ENCODE measurements around the gene C22orf39.
A peak's percentile ranks its signal among the peaks of the same experiment; 100 is the strongest.

The C22orf39 gene

DNA sequence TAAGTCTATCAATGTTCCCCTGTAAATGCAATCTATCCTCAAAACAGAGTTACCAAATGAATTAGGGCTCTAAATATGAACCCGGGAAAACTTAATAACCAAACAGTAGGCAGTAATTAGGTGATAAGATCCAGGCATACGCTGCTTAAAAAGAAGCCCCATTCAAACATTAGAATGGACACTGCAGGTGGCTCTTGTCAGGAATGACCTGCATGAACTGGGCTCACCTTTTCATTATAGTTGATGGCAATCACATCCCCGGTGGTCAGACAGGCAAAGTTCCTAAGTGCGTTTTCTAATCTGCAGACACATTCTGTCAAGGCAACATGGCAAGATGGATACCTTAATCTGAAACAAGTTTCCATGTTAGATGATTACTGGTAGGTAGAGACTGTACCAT lies 17.5 kb upstream of the C22orf39 start:
- ATAC-seq = no peak
- Mint-ChIP-seq H3K9me3 (no peaks in the 10 kb centered on the region), H3K4me1 (peaks cover 10% of the 10 kb centered on the region), H3K27ac (peak overlapping the region; percentile 50), H3K36me3 (peaks cover 97% of the 10 kb centered on the region), H3K4me3 (no peak overlapping the region)
- no peak for DNase-seq (ENCODE audit: low spot score in 2 of 2)

DNA sequence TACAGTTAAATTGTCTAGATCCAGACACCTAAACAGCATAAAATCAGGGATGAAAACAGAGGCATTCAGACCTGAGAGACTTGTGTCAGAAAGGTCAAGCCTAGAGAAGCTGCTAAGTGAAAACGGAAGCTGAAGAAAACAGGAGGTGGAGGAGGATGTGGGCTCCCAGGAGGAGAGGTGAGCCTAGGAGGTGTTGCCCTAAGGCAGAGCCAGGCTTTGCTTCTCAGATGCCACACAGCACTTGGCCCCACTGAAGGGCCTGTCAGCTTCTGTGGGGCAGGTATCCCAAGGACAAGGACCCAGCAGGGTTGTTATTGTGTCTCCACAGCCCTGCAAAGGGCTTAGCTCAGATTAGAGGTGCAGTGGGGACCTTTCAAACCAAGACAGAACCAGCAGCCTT lies 17.0 kb upstream of the C22orf39 start:
- no peak for DNase-seq (ENCODE audit: low spot score in 2 of 2)
- ATAC-seq = no peak
- Mint-ChIP-seq H3K4me3 (no peak overlapping the region), H3K9me3 (no peaks in the 10 kb centered on the region), H3K36me3 (peaks cover 97% of the 10 kb centered on the region), H3K27ac (peak overlapping the region; percentile 50), H3K4me1 (peaks cover 10% of the 10 kb centered on the region)

DNA sequence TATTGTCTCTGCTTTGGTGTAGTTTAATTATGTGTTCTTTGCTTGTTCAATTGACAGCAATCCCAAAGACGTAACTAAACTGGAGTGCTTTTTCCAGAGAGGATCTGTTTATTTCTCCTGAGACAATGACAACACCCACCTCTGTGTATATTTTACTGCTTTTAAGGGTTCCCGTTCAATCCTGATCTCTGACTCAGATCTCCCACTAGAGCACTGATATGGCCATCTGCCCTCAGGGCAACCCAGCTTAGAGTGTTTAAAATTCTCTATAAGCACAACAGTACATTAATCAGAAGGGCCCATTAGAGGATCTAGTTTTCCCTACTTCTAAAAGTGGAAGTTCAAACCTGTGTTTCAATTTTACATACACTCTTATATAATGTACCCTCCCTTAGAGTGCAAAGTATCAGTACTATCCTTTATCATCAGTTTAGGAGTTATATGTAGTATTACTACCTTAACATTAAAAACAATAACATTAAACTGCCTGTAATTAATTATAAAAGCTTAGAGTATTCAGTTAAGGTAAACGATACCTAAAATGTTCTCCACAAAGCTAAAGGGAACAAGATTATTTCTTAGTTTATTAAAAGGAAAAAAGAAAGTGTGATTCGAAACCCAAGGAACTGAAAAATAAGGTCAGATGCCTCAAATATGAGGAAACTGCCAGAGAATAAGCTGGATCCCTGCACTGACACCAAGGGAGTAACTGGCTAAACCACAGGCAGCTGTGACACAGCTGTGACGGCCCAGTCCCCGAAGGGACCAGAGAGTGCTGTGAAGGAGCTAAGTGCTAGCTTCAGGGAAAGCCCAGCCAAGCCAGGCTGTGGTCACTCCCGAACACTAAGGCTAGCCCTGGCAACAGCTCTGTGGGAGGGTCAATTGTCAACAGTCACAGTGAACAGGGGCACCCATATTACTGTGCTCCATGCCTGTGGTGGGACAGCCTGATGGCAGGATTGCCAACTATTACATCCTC lies 16.3 kb upstream of the C22orf39 start:
- H3K4me1 Mint-ChIP-seq = peaks cover 4% of the 10 kb centered on the region

DNA sequence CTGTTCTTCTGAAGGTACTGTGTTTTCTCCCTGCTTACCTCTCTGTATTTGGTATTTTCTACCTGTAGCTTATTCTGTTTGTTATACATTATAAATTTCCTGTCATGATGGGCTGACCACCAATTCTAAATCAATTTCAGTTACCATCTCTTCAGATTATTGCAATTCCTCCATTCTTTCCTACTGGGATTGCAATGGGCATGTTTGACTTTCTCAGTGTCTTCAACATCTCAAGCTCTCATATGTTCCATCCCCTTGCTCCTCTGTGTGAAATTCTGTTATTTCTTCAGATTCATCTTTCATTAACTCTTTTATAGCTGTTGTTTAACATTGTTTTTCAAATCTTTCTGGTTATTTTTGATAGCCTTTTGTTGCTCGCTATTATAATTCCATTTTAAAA lies 15.5 kb upstream of the C22orf39 start:
- Mint-ChIP-seq H3K4me3 (no peak overlapping the region), H3K4me1 (peaks cover 4% of the 10 kb centered on the region), H3K36me3 (peaks cover 95% of the 10 kb centered on the region), H3K27ac (no peak overlapping the region), H3K9me3 (no peaks in the 10 kb centered on the region)
- ATAC-seq (no peak), DNase-seq (ENCODE audit: low spot score in 2 of 2) (no peak)

More for the DNA sequence above, 16.3 kb upstream of the C22orf39 start:
- no peak overlapping the region for H3K27ac Mint-ChIP-seq
- peaks cover 96% of the 10 kb centered on the region for H3K36me3 Mint-ChIP-seq
- no peak for DNase-seq (ENCODE audit: low spot score in 2 of 2)
- no peak for ATAC-seq
- no peak overlapping the region for H3K4me3 Mint-ChIP-seq
- H3K9me3 Mint-ChIP-seq = no peaks in the 10 kb centered on the region

DNA sequence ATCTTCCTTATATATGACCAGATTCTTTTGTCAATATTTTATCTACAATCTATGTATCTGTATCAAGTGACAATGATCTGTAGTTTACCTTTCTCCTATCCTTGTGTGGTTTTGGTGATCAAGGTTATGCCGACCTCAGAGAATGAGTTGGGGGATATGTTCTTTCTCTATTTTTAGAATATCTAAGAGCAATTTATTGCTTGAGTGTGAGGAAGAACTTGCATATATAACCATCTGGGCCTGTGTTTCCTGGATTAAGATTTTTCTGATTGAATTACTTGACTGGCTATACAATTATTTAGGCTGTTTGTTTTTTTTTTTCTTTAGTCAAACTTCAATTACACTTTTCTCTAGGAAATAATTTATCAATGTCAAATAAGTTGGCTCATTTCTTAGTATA lies 14.0 kb upstream of the C22orf39 start:
- Mint-ChIP-seq H3K27ac (peak overlapping the region; percentile 18), H3K9me3 (no peaks in the 10 kb centered on the region), H3K36me3 (peaks cover 95% of the 10 kb centered on the region), H3K4me1 (peaks cover 4% of the 10 kb centered on the region), H3K4me3 (no peak overlapping the region)
- no peak for ATAC-seq
- no peak for DNase-seq (ENCODE audit: low spot score in 2 of 2)

DNA sequence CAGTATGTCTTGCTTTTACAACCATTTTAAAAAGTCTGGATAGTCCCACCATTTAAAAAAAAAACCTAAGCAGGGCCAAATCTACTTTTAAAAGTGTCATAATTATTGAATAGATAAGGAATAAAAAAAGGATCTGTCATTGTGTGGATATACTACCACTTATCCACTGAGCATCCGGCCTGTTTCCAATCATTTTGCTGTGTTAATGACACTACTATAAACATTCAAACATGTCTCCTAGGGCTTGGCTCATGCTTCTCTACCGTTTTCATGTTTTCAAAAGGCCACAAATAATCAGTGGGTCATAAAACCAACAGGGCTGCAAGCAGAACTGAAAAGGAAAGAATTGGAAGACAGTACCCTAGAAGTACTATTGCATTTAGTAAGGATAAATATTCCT lies 12.5 kb upstream of the C22orf39 start:
- Mint-ChIP-seq H3K4me1 (no peaks in the 10 kb centered on the region), H3K4me3 (no peak overlapping the region), H3K9me3 (no peaks in the 10 kb centered on the region), H3K36me3 (peaks cover 95% of the 10 kb centered on the region), H3K27ac (no peak overlapping the region)
- no peak for DNase-seq (ENCODE audit: low spot score in 2 of 2)
- ATAC-seq = no peak

DNA sequence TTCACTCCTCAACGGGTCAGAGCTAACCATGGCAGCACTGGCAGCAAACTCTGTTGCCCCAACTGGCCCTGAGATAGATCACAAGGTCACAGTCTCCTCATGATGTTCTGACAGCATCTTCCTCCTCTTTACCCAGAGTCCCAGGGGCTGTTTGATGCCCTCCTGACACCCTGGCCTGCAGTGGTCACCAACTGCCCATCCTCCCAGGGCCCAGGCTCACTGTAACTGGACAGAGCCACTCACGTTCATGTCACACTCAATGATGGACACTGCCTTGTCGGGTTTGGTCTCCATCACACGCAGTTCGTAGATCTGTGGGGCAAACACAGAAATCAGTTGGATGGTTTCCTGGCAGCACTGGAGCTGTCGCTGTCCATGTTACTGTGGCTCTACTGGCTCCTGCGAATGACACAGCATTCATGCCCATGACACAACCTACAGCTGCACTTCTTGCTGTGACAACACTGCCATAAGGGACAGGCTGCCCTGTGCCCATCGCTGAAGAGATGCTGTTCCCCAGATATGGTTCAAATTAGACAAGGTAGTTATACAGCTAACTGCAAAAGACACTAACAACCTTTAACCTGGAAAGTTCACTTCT lies 10.4 kb upstream of the C22orf39 start:
- DNase-seq (ENCODE audit: low spot score in 2 of 2) (no peak), ATAC-seq (no peak)
- no peak overlapping the region for H3K4me3 Mint-ChIP-seq
- H3K36me3 Mint-ChIP-seq = peaks cover 97% of the 10 kb centered on the region
- no peaks in the 10 kb centered on the region for H3K9me3 Mint-ChIP-seq
- H3K4me1 Mint-ChIP-seq = no peaks in the 10 kb centered on the region
- H3K27ac Mint-ChIP-seq = no peak overlapping the region

DNA sequence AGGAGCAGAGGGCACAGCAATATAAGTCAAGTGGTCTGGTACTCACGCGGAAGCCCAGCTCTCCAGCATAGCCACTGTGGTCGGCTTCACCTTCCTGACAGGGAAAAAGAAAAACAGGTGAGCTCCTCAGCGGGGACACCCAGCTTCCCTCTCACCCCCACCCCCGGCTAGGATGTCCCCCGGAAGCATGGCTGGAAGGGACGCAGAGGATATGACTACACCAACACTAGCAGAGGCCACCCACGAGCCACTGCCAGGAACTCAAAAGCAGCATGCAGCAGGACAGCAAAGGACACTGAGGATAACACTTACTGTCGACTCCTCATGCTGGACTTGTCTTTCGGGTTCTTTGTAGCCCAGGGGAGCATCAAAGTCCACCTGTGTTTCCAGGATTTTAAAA lies 9.0 kb upstream of the C22orf39 start:
- no peak for DNase-seq (ENCODE audit: low spot score in 2 of 2)
- Mint-ChIP-seq H3K9me3 (no peaks in the 10 kb centered on the region), H3K27ac (peak overlapping the region; percentile 88), H3K36me3 (peaks cover 98% of the 10 kb centered on the region), H3K4me1 (no peaks in the 10 kb centered on the region), H3K4me3 (no peak overlapping the region)
- ATAC-seq = no peak

DNA sequence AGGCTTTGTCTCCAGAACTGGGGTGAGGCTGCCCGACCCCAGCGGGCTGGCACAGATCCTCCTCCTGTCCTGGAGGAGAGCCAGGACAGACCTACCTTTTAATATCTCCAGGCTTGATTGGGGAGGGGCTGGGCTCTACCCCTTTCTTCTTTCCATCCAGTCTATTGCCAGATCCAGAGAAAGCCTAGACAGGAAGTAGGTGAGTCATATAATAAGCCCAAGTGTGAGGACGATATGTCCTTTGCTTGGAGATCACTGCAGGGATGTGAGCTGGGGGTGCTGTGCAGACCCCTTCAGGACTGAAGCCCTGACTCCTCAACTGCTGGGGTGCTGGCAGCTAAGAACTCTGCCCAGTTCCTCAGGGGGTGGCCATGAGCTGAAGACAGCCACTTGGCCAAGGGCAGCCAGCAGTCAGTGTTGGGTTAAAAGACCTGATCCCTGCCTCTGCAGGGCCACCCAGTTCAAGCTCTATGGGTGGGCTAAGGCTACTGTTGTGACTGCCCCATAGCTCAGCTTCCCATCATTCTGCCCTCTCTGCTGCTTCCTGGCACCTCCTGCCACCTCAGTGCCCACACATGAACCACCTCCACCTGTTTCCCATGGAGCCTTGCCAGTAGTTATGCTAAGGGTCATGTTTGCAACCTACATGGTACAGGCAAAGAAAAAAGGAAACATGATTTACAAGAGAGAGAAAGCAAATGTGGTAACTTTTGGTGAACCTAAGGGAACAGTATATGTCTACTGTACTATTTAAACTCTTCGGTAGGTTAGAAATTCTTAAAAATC lies 8.3 kb upstream of the C22orf39 start:
- no peak for DNase-seq (ENCODE audit: low spot score in 2 of 2)
- Mint-ChIP-seq H3K4me3 (no peak overlapping the region), H3K27ac (peak overlapping the region; percentile 88), H3K36me3 (peaks cover 98% of the 10 kb centered on the region), H3K9me3 (no peaks in the 10 kb centered on the region), H3K4me1 (no peaks in the 10 kb centered on the region)
- ATAC-seq = no peak

DNA sequence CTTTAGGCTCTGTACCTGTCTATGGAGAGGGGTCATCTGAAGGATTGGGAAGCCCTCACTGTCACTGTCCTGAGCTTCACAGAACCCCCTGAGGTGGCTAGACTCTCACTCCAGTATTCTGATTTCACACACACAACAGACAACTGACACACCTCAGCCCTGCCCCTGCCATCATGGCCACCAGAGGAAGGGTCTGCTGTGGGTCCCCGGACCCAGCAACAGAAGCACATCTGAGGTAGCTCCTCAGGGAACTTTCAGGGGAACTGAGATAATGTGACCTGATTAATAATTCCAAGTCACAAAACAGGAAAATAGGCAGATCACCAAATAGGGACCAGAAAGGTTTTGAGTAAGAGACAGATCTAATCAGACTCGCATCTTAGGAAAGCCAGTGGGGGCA lies 7.5 kb upstream of the C22orf39 start:
- peaks cover 98% of the 10 kb centered on the region for H3K36me3 Mint-ChIP-seq
- DNase-seq (ENCODE audit: low spot score in 2 of 2) = no peak
- ATAC-seq = no peak

DNA sequence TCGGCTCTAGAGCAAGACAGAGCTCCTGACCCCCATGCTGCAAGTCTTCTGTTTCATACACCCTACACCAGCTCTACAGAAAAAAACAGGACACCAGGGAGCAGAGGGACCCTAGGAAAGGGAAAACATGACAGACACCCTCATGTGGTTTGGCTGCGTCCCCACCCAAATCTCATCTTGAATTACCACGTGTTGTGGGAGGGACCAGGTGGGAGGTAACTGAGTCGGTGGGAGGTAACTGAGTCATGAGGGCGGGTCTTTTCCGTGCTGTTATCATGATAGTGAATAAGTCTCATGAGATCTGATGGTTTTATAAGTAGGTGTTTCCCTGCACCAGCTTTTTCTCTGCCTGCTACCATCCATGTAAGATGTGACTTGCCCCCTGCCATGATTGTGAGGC lies 6.6 kb upstream of the C22orf39 start:
- H3K36me3 Mint-ChIP-seq = peaks cover 97% of the 10 kb centered on the region
- no peaks in the 10 kb centered on the region for H3K9me3 Mint-ChIP-seq
- peak overlapping the region; percentile 88 for H3K27ac Mint-ChIP-seq
- no peak for ATAC-seq
- DNase-seq (ENCODE audit: low spot score in 2 of 2) = no peak
- no peaks in the 10 kb centered on the region for H3K4me1 Mint-ChIP-seq
- H3K4me3 Mint-ChIP-seq = no peak overlapping the region

More for the DNA sequence above, 7.5 kb upstream of the C22orf39 start:
- Mint-ChIP-seq H3K27ac (peak overlapping the region; percentile 88), H3K4me3 (no peak overlapping the region), H3K9me3 (no peaks in the 10 kb centered on the region), H3K4me1 (no peaks in the 10 kb centered on the region)

DNA sequence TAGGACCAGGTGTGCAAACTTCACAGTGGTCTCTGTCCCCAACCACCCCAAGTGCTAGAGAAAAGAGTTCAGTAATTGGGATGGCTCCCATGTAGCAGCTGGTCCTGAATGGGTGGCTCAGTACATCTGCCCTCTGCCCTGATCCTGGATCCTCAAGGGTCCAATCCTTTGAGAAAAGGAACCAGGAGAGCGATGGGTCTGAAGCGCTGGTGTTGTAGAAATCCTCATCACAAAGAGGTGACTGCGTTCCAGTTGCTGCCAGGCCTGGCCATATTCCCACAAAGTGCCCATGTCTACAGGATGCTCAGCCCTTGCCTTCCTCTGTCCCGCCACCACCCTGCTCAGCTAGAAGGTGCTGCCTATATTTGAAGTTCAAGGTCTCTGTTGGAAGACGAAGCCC lies 6.2 kb upstream of the C22orf39 start:
- H3K4me1 Mint-ChIP-seq = peaks cover 1% of the 10 kb centered on the region
- peaks cover 94% of the 10 kb centered on the region for H3K36me3 Mint-ChIP-seq

DNA sequence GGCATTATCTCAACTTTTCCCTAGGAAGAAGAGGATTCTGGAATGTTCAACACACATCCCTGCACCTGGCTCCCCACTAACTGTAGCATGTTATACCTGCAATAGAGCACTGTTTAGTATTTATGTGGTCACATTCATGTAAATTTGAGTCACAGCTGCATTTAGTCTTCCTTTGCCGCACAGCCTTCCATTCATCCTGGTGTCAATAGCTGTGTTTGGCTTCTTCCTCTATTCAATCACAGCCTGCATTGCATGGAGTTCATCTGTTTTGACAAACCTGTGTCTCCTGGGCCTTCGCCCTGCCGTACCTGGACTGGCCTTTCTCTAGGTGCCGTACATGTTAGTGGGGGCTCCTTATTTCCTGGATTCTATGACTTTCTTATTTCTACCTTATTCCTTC lies 4.1 kb upstream of the C22orf39 start:
- Mint-ChIP-seq H3K27ac (peak overlapping the region; percentile 0), H3K4me1 (peaks cover 17% of the 10 kb centered on the region), H3K4me3 (no peak overlapping the region), H3K36me3 (peaks cover 85% of the 10 kb centered on the region), H3K9me3 (no peaks in the 10 kb centered on the region)
- no peak for DNase-seq (ENCODE audit: low spot score in 2 of 2)
- ATAC-seq = no peak

More for the DNA sequence above, 6.2 kb upstream of the C22orf39 start:
- H3K27ac Mint-ChIP-seq = peak overlapping the region; percentile 88
- DNase-seq (ENCODE audit: low spot score in 2 of 2) (no peak), ATAC-seq (no peak)
- H3K4me3 Mint-ChIP-seq = no peak overlapping the region
- no peaks in the 10 kb centered on the region for H3K9me3 Mint-ChIP-seq

DNA sequence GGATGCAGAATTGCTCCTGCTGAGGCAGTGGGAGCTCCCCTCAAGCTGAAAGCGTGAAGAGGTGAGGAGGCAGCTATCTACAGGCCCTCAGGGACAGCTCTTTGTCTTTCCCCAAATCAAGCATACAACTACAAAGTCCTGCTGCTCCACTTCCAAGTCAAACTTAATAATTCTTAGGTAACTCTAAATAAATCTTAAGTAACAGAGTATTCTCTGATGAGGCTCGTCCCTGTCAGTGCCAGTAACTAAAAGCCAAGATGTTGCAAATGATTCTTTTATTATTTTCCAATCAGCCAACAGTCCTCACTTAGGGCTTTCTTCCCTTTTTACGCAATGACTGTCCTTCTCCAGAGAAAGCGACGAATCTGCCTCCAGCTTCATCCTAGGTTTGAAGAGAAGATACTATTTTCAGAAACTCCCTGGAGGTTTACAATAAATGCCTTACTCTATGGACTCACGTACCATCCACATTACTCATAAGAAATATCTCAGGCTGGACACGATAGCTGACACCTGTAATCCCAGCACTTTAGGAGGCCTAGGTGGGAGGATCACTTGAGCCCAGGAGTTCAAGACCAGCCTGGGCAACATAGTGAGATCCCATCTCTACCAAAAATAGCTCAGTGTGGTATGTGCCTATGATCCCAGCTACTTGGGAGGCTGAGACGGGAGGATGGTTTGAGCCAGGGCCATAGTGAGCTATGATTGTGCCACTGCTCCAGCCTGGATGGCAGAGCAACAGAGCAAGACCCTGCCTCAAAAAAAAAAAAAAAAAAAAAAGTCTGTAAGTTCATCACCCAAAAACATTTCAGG lies 3.1 kb upstream of the C22orf39 start:
- DNase-seq (ENCODE audit: low spot score in 2 of 2) (no peak), ATAC-seq (no peak)
- no peak overlapping the region for H3K4me3 Mint-ChIP-seq
- no peaks in the 10 kb centered on the region for H3K9me3 Mint-ChIP-seq
- peaks cover 84% of the 10 kb centered on the region for H3K36me3 Mint-ChIP-seq
- H3K4me1 Mint-ChIP-seq = peaks cover 23% of the 10 kb centered on the region
- H3K27ac Mint-ChIP-seq = peak overlapping the region; percentile 32

DNA sequence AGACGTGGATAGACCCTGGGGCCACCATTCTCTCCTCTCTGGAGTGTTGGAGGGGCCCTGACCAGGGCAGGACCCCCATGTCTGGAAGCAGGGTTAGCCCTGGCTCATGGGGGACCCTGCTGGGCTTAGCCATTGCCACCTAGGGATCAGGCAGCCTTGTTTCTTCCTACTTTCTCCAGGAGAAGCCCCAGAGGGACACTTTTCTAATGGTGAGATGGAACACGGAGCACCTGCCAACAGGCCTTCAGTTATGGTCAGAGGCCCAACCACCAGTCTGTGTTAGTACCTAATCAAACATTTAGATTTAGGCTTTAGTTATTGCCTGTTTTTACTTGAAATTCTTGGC lies 1.9 kb upstream of the C22orf39 start:
- H3K4me3 Mint-ChIP-seq = peak overlapping the region; percentile 91
- no peaks in the 10 kb centered on the region for H3K9me3 Mint-ChIP-seq
- peaks cover 82% of the 10 kb centered on the region for H3K36me3 Mint-ChIP-seq
- no peak for DNase-seq (ENCODE audit: low spot score in 2 of 2)
- H3K4me1 Mint-ChIP-seq = peaks cover 28% of the 10 kb centered on the region
- peak overlapping the region; percentile 78 for H3K27ac Mint-ChIP-seq
- ATAC-seq = no peak
